Peyer's patch (tissue), 4 donors: ENCODE results near the gene CASKIN1.

Experiments used
- POLR2A ChIP-seq, 2 donors: fragments of 450-650 bp; IDR thresholded peaks; one replicate each; pipeline ENCODE4 v1.5.1; 2017; ENCODE audit warnings: antibody characterized with exemption in 2 of 2, mild to moderate bottlenecking in 2 of 2, moderate library complexity in 2 of 2
- TF ChIP-seq, protein P1 (sequence below), 6 experiments: fragments of 450-650 bp in 4 of 6; fragments of 200-600 bp in 2 of 6; sonication (generic) in 1 of 6; IDR thresholded peaks; one replicate each; pipeline ENCODE4 v1.5.1; 2017 to 2019; ENCODE audit warnings: antibody characterized with exemption in 6 of 6, mild to moderate bottlenecking in 3 of 6, moderate library complexity in 1 of 6

DNA sequence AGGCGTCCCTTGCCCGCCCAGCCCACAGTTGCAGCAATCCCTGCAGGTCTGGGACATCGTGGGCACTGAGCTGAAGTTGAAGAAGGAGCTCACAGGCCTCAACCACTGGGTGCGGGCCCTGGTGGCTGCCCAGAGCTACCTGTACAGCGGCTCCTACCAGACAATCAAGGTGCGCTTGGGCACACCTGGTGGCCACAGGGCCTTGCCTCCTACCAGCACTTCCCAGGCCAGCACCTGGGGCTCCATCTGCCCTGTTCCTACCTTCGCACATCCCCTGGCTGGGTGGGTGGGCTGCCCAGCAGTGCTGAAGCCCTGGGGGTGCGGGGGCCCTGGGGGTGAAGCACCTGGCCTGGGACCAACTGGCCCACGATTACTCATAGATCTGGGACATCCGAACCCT is 21.0 kb downstream of the CASKIN1 start:
- no peak for TF ChIP-seq POLR2A (IDR thresholded peaks at IDR 0.05)
- TF ChIP-seq, protein P1, sequence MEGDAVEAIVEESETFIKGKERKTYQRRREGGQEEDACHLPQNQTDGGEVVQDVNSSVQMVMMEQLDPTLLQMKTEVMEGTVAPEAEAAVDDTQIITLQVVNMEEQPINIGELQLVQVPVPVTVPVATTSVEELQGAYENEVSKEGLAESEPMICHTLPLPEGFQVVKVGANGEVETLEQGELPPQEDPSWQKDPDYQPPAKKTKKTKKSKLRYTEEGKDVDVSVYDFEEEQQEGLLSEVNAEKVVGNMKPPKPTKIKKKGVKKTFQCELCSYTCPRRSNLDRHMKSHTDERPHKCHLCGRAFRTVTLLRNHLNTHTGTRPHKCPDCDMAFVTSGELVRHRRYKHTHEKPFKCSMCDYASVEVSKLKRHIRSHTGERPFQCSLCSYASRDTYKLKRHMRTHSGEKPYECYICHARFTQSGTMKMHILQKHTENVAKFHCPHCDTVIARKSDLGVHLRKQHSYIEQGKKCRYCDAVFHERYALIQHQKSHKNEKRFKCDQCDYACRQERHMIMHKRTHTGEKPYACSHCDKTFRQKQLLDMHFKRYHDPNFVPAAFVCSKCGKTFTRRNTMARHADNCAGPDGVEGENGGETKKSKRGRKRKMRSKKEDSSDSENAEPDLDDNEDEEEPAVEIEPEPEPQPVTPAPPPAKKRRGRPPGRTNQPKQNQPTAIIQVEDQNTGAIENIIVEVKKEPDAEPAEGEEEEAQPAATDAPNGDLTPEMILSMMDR (IDR thresholded peaks at IDR 0.05), result no peak
